Prostate gland (tissue), 2 donors: ENCODE measurements around the gene B4GAT1.

Source experiments
- POLR2A ChIP-seq: fragments of 450-650 bp; IDR thresholded peaks from one replicate; pipeline ENCODE4 v1.6.1; 2016; ENCODE audit warnings: antibody characterized with exemption, mild to moderate bottlenecking
- POLR2AphosphoS5 ChIP-seq: sonication (generic); formaldehyde crosslinking; IDR thresholded peaks from one replicate; pipeline ENCODE4 v1.6.1; 2017; ENCODE audit warnings: antibody characterized with exemption
- TF ChIP-seq, protein P1 (sequence below), 4 experiments: fragments of 200-600 bp in 2 of 4; fragments of 450-650 bp in 2 of 4; sonication (generic) in 2 of 4; IDR thresholded peaks; 1 replicate in 3 of 4; 2 replicates in 1 of 4; pipeline ENCODE4 v1.5.1; 2016 to 2019; ENCODE audit warnings: antibody characterized with exemption in 4 of 4, mild to moderate bottlenecking in 2 of 4, moderate library complexity in 2 of 4

DNA sequence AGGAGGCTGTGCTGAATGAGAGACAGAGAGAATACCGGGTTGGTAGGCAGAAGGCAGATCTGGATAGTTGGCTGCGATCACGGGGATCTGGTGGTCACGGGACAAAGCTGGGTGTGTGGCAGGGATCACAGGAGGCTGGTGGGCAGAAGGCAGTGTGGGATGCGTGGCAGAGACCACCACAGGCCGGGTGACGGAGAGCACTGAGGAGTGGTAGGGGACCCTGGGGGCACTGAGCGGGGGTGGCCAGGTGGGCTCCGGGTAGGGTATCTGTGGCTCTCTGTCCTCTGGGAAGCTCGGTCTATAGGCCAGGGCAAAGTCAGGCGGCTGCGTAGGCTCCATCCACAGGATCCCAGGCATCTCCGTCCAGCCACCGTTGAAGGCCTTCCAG lies 31.9 kb downstream of the B4GAT1 start:
- TF ChIP-seq, protein P1, sequence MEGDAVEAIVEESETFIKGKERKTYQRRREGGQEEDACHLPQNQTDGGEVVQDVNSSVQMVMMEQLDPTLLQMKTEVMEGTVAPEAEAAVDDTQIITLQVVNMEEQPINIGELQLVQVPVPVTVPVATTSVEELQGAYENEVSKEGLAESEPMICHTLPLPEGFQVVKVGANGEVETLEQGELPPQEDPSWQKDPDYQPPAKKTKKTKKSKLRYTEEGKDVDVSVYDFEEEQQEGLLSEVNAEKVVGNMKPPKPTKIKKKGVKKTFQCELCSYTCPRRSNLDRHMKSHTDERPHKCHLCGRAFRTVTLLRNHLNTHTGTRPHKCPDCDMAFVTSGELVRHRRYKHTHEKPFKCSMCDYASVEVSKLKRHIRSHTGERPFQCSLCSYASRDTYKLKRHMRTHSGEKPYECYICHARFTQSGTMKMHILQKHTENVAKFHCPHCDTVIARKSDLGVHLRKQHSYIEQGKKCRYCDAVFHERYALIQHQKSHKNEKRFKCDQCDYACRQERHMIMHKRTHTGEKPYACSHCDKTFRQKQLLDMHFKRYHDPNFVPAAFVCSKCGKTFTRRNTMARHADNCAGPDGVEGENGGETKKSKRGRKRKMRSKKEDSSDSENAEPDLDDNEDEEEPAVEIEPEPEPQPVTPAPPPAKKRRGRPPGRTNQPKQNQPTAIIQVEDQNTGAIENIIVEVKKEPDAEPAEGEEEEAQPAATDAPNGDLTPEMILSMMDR (IDR thresholded peaks at IDR 0.05), result no peak
- TF ChIP-seq POLR2A (no peak), POLR2AphosphoS5 (no peak)
